GM23338 (cell line): Measurements from ENCODE around the gene PLCD3. TPM values are rescaled to one million over a fixed set of nuclear protein-coding genes. Genes with fewer than 3 reads are reported as not detected.

Experiments
- ATAC-seq: fragments of 200-7000 bp; cut with Tn5 transposase; 3 replicates; pipeline ENCODE4 v1.9.1; 2020
- DNase-seq: peaks from one replicate; pipeline ENCODE4 v3.0.0-alpha.2; 2015; ENCODE audit warnings: low spot score
- H2AFZ ChIP-seq: fragments of 200-600 bp; sonication (generic); 2 replicates; pipeline ENCODE4 v1.8.0; 2016; ENCODE audit warnings: antibody characterized with exemption, mild to moderate bottlenecking, moderate library complexity
- H3F3A ChIP-seq: fragments of 200-600 bp; sonication (generic); replicated peaks from 2 replicates; pipeline ENCODE4 v1.8.0; 2017; ENCODE audit warnings: antibody characterized with exemption, mixed run types, low read depth
- H3K27ac ChIP-seq: fragments of 200-600 bp; sonication (generic); 2 replicates; pipeline ENCODE4 v1.6.1; 2016; ENCODE audit warnings: low read depth
- H3K27me3 ChIP-seq: fragments of 200-600 bp; sonication (generic); 2 replicates; pipeline ENCODE4 v1.8.0; 2016; ENCODE audit warnings: mild to moderate bottlenecking, mixed run types, moderate library complexity; ENCODE audit not compliant: insufficient read depth
- H3K36me3 ChIP-seq: fragments of 200-600 bp; sonication (generic); 2 replicates; pipeline ENCODE4 v1.8.0; 2016; ENCODE audit warnings: mild to moderate bottlenecking; ENCODE audit not compliant: insufficient read depth
- H3K4me1 ChIP-seq: fragments of 200-600 bp; sonication (generic); 2 replicates; pipeline ENCODE4 v1.8.0; 2016; ENCODE audit warnings: mild to moderate bottlenecking, moderate library complexity; ENCODE audit not compliant: insufficient read depth
- H3K4me2 ChIP-seq: fragments of 200-600 bp; sonication (generic); 2 replicates; pipeline ENCODE4 v1.7.1; 2017; ENCODE audit warnings: mixed run types
- H3K4me3 ChIP-seq: fragments of 200-600 bp; sonication (generic); 2 replicates; pipeline ENCODE4 v1.6.1; 2016; ENCODE audit warnings: mixed run types
- H3K79me2 ChIP-seq: fragments of 200-600 bp; sonication (generic); replicated peaks from 2 replicates; pipeline ENCODE4 v1.8.0; 2017; ENCODE audit warnings: mild to moderate bottlenecking; ENCODE audit not compliant: insufficient read depth
- H3K9me2 ChIP-seq: fragments of 200-600 bp; sonication (generic); 2 replicates; pipeline ENCODE4 v1.8.0; 2017; ENCODE audit not compliant: insufficient read depth
- H4K20me1 ChIP-seq: fragments of 200-600 bp; sonication (generic); replicated peaks from 2 replicates; pipeline ENCODE4 v1.8.0; 2017; ENCODE audit warnings: mild to moderate bottlenecking; ENCODE audit not compliant: insufficient read depth
- H3K27ac Mint-ChIP-seq: 2 replicates; pipeline ENCODE4 v1.8.0; 2020; ENCODE audit warnings: inconsistent platforms, mild to moderate bottlenecking, moderate library complexity, mixed read lengths
- H3K27me3 Mint-ChIP-seq: 3 replicates; pipeline ENCODE4 v1.8.0; 2022; ENCODE audit warnings: low read depth, mild to moderate bottlenecking, moderate library complexity, mixed read lengths, inconsistent platforms; ENCODE audit not compliant: insufficient read depth, poor library complexity
- H3K36me3 Mint-ChIP-seq: 3 replicates; pipeline ENCODE4 v1.8.0; 2021; ENCODE audit warnings: low read depth, mild to moderate bottlenecking, inconsistent platforms, moderate library complexity, mixed read lengths
- H3K4me1 Mint-ChIP-seq: 3 replicates; pipeline ENCODE4 v1.8.0; 2020; ENCODE audit warnings: mild to moderate bottlenecking, inconsistent platforms, mixed read lengths
- H3K4me3 Mint-ChIP-seq: 3 replicates; pipeline ENCODE4 v1.8.0; 2021; ENCODE audit warnings: moderate library complexity, mild to moderate bottlenecking, inconsistent platforms, mixed read lengths
- H3K9me3 Mint-ChIP-seq: 3 replicates; pipeline ENCODE4 v1.8.0; 2020; ENCODE audit warnings: moderate library complexity, mild to moderate bottlenecking, inconsistent platforms, mixed read lengths
- CREB1 ChIP-seq: fragments of 250-450 bp; sonication (Bioruptor Pico); IDR thresholded peaks from 2 replicates; pipeline ENCODE4 v1.5.0; 2020; ENCODE audit warnings: low read depth, mild to moderate bottlenecking, moderate library complexity
- EZH2phosphoT487 ChIP-seq: fragments of 200-600 bp; sonication (generic); IDR thresholded peaks from one replicate; pipeline ENCODE4 v1.8.1; 2018; ENCODE audit warnings: antibody characterized with exemption; ENCODE audit not compliant: unreplicated experiment
- JUNB ChIP-seq: IDR thresholded peaks from one replicate; pipeline ENCODE4 v1.6.1; 2016; ENCODE audit warnings: antibody characterized with exemption; ENCODE audit not compliant: unreplicated experiment
- NANOG ChIP-seq: IDR thresholded peaks from 2 replicates; pipeline ENCODE4 v1.6.1; 2016; ENCODE audit warnings: antibody characterized with exemption, borderline replicate concordance
- ZNF114 ChIP-seq: fragments of 250-450 bp; sonication (Bioruptor Pico); IDR thresholded peaks from 2 replicates; pipeline ENCODE4 v1.5.0; 2020; ENCODE audit warnings: mild to moderate bottlenecking, moderate library complexity
- ZNF462 ChIP-seq: fragments of 250-450 bp; sonication (Bioruptor Pico); IDR thresholded peaks from 2 replicates; pipeline ENCODE4 v1.5.0; 2020; ENCODE audit warnings: mild to moderate bottlenecking, moderate library complexity
- polyA plus RNA-seq: library from polyadenylated mRNA; unstranded; fragments of >200 nt; fragmentation: Nextera tagmentation; extraction: Ambion mirVana; gene quantifications from 2 replicates; pipeline ENCODE4 v1.2.1, GENCODE V29; 2016
- total RNA-seq: library from RNA; depleted of rRNA; stranded (reverse); fragments of >200 nt; shearing (Covaris generic); gene quantifications from 2 replicates; pipeline ENCODE4 v1.2.3, GENCODE V29; 2014
- TF ChIP-seq, protein P1 (sequence below), 2 experiments: fragments of 200-600 bp in 1 of 2; sonication (generic) in 1 of 2; conservative IDR thresholded peaks; 2 replicates each; pipeline versions ENCODE4 v1.5.1 to v1.6.1; 2016 to 2017; ENCODE audit warnings: antibody characterized with exemption in 2 of 2, low read depth in 2 of 2, mild to moderate bottlenecking in 2 of 2, moderate library complexity in 1 of 2

Gene PLCD3
- total and polyA plus RNA-seq, 2 experiments from 2014 or later: 3.0 to 32.1 TPM

DNA sequence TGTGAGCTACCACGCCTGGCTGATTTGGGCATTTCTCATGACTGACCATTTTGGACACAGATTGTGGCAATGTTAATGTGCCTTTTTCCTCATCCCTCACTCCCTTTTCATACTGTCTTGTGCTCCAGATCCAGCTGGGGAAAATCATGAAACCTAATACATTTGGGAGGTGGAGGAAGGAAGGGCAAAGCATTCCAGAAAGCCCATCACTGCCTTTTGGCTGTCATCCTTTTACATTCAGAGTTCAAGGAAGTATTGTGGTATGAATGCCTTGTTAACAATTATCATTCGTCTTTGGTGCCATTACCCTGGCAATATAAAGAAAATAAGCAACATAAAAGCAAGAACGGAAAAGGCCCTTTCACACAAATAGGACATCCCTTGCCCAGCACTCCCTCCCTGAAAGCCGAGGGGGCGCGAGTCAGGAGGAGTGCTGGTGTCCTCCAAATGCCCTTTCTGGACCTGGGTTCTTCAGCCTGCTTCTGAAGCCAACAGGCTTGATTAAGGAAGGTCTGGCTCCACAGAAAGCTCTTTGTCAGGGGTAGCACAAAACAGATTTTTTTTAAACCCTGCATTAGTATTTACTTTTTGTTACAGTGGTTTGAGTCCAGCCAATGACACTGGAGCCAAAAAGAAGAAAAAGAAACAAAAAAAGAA, 51.1 kb downstream of the PLCD3 start (continued):
- TF ChIP-seq, protein P1, sequence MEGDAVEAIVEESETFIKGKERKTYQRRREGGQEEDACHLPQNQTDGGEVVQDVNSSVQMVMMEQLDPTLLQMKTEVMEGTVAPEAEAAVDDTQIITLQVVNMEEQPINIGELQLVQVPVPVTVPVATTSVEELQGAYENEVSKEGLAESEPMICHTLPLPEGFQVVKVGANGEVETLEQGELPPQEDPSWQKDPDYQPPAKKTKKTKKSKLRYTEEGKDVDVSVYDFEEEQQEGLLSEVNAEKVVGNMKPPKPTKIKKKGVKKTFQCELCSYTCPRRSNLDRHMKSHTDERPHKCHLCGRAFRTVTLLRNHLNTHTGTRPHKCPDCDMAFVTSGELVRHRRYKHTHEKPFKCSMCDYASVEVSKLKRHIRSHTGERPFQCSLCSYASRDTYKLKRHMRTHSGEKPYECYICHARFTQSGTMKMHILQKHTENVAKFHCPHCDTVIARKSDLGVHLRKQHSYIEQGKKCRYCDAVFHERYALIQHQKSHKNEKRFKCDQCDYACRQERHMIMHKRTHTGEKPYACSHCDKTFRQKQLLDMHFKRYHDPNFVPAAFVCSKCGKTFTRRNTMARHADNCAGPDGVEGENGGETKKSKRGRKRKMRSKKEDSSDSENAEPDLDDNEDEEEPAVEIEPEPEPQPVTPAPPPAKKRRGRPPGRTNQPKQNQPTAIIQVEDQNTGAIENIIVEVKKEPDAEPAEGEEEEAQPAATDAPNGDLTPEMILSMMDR (conservative IDR thresholded peaks at IDR 0.05; ENCODE audit: low read depth in 2 of 2): no peak
- TF ChIP-seq ZNF462 (CRISPR knock-in tag): no peak
- no peak for TF ChIP-seq EZH2phosphoT487
- TF ChIP-seq ZNF114 (CRISPR knock-in tag): no peak
- TF ChIP-seq NANOG: no peak
- TF ChIP-seq JUNB: no peak
- no peak for TF ChIP-seq CREB1 (CRISPR knock-in tag)

GRCh38 chr17:45077643-45078042, 54.7 kb downstream of the PLCD3 start:
- Histone ChIP-seq H3K79me2 (peaks cover 75% of the 10 kb centered on the region), H4K20me1 (peaks cover 31% of the 10 kb centered on the region), H2AFZ (no peak overlapping the region), H3K4me1 (no peaks in the 10 kb centered on the region), H3K9me2 (no peaks in the 10 kb centered on the region), H3F3A (0 out of 2 replicates have a peak, but pooled peaks cover 7% of the 10 kb centered on the region), H3K4me3 (no peak overlapping the region), H3K36me3 (peaks cover 18% of the 10 kb centered on the region), H3K4me2 (no peak overlapping the region), H3K27me3 (no peaks in the 10 kb centered on the region), H3K27ac (no peak overlapping the region)
- no peak for ATAC-seq
- Mint-ChIP-seq H3K36me3 (peaks cover 57% of the 10 kb centered on the region), H3K27ac (no peak overlapping the region), H3K9me3 (no peaks in the 10 kb centered on the region), H3K27me3 (peaks cover 9% of the 10 kb centered on the region), H3K4me3 (no peak overlapping the region), H3K4me1 (peaks cover 4% of the 10 kb centered on the region; the same call in 2 of the 3 replicates)
- TF ChIP-seq CREB1 (CRISPR knock-in tag) (no peak), ZNF462 (CRISPR knock-in tag) (no peak)
- no peak for DNase-seq
